ENCODE measurements around the gene MARCOL.
"Not testable (repeated sequence)": the region's sequence is repeated elsewhere in the genome, so short reads cannot be mapped to it uniquely, and the experiment has no call there.

MARCOL gene

GRCh38 chr5:148230240-148230639 lies 8.1 kb upstream of the MARCOL start:
- H3K9me3 Mint-ChIP-seq = no peaks in the 10 kb centered on the region
- H3K27ac Mint-ChIP-seq = no peak overlapping the region
- no peaks in the 10 kb centered on the region for H3K4me1 Mint-ChIP-seq
- no peaks in the 10 kb centered on the region for H3K27me3 Mint-ChIP-seq
- no peak overlapping the region for H3K4me3 Mint-ChIP-seq
- no peaks in the 10 kb centered on the region for H3K36me3 Mint-ChIP-seq

GRCh38 chr5:148237785-148238417 lies 424 bp upstream of the MARCOL start:
- Mint-ChIP-seq H3K9me3 (no peaks in the 10 kb centered on the region), H3K4me1 (no peaks in the 10 kb centered on the region), H3K27me3 (peaks cover 3% of the 10 kb centered on the region), H3K27ac (no peak overlapping the region), H3K36me3 (no peaks in the 10 kb centered on the region), H3K4me3 (no peak overlapping the region)

GRCh38 chr5:148248894-148249293 lies 10.6 kb downstream of the MARCOL start:
- Mint-ChIP-seq H3K9me3 (no peaks in the 10 kb centered on the region), H3K4me3 (no peak overlapping the region), H3K27me3 (peaks cover 1% of the 10 kb centered on the region), H3K4me1 (no peaks in the 10 kb centered on the region), H3K36me3 (no peaks in the 10 kb centered on the region), H3K27ac (no peak overlapping the region)

- Mint-ChIP-seq H3K4me1 (no peaks in the 10 kb centered on the region), H3K9me3 (peaks cover 4% of the 10 kb centered on the region), H3K27me3 (no peaks in the 10 kb centered on the region), H3K4me3 (no peak overlapping the region), H3K36me3 (peaks cover 2% of the 10 kb centered on the region), H3K27ac (no peak overlapping the region)
These were observed 17.1 kb downstream of the MARCOL start for GRCh38 chr5:148255456-148255855.

- Mint-ChIP-seq H3K27me3 (peaks cover 6% of the 10 kb centered on the region), H3K9me3 (peaks cover 9% of the 10 kb centered on the region), H3K36me3 (peaks cover 2% of the 10 kb centered on the region), H3K4me1 (no peaks in the 10 kb centered on the region), H3K4me3 (no peak overlapping the region), H3K27ac (no peak overlapping the region)
These were observed 21.0 kb downstream of the MARCOL start for GRCh38 chr5:148259288-148259687.

GRCh38 chr5:148261221-148261620 lies 22.9 kb downstream of the MARCOL start:
- H3K9me3 Mint-ChIP-seq = peaks cover 7% of the 10 kb centered on the region
- no peak overlapping the region for H3K4me3 Mint-ChIP-seq
- H3K4me1 Mint-ChIP-seq = no peaks in the 10 kb centered on the region
- peaks cover 2% of the 10 kb centered on the region for H3K36me3 Mint-ChIP-seq
- H3K27ac Mint-ChIP-seq = no peak overlapping the region
- peaks cover 9% of the 10 kb centered on the region for H3K27me3 Mint-ChIP-seq

GRCh38 chr5:148267962-148268361 lies 29.6 kb downstream of the MARCOL start:
- no peaks in the 10 kb centered on the region for H3K4me1 Mint-ChIP-seq
- peaks cover 5% of the 10 kb centered on the region for H3K27me3 Mint-ChIP-seq
- no peak overlapping the region for H3K27ac Mint-ChIP-seq
- H3K4me3 Mint-ChIP-seq = no peak overlapping the region
- no peaks in the 10 kb centered on the region for H3K9me3 Mint-ChIP-seq
- H3K36me3 Mint-ChIP-seq = no peaks in the 10 kb centered on the region

GRCh38 chr5:148268566-148268965 lies 30.2 kb downstream of the MARCOL start, which contains the start of gene SPINK13:
Gene SPINK13, plus strand, starts transcription at chr5:148268794. Its CDS starts 1,279 bp downstream, at chr5:148270073.
- Mint-ChIP-seq H3K27ac (no peak within 1 kb of the TSS), H3K4me1 (no peaks in the 10 kb centered on the region), H3K4me3 (no peak within 1 kb of the TSS), H3K9me3 (no peaks in the 10 kb centered on the region), H3K36me3 (no peaks in the 10 kb centered on the region), H3K27me3 (peaks cover 5% of the 10 kb centered on the region)

GRCh38 chr5:148275129-148275528 lies 36.8 kb downstream of the MARCOL start:
- peaks cover 10% of the 10 kb centered on the region for H3K9me3 Mint-ChIP-seq
- not testable (repeated sequence) for H3K36me3 Mint-ChIP-seq, H3K27me3 Mint-ChIP-seq, H3K27ac Mint-ChIP-seq, H3K4me1 Mint-ChIP-seq, H3K4me3 Mint-ChIP-seq

GRCh38 chr5:148280893-148281292 lies 42.6 kb downstream of the MARCOL start:
- not testable (repeated sequence) for H3K36me3 Mint-ChIP-seq, H3K4me1 Mint-ChIP-seq, H3K27ac Mint-ChIP-seq, H3K27me3 Mint-ChIP-seq, H3K4me3 Mint-ChIP-seq
- H3K9me3 Mint-ChIP-seq = peaks cover 10% of the 10 kb centered on the region

GRCh38 chr5:148281336-148281735 lies 43.0 kb downstream of the MARCOL start:
- not testable (repeated sequence) for H3K27ac Mint-ChIP-seq, H3K4me1 Mint-ChIP-seq, H3K27me3 Mint-ChIP-seq, H3K36me3 Mint-ChIP-seq, H3K4me3 Mint-ChIP-seq
- peaks cover 10% of the 10 kb centered on the region for H3K9me3 Mint-ChIP-seq

GRCh38 chr5:148290271-148291195 lies 52.2 kb downstream of the MARCOL start:
- no peaks in the 10 kb centered on the region for H3K36me3 Mint-ChIP-seq
- H3K4me1 Mint-ChIP-seq = no peaks in the 10 kb centered on the region
- H3K4me3 Mint-ChIP-seq = no peak overlapping the region
- H3K27ac Mint-ChIP-seq = no peak overlapping the region
- H3K27me3 Mint-ChIP-seq = no peaks in the 10 kb centered on the region
- H3K9me3 Mint-ChIP-seq = no peaks in the 10 kb centered on the region
